HG03103 (cell line): ENCODE measurements around the gene MCMBP.
"Not testable (repeated sequence)": the region's sequence is repeated elsewhere in the genome, so short reads cannot be mapped to it uniquely, and the experiment has no call there.

ENCODE experiments used
- ATAC-seq: cut with Tn5 transposase; IDR thresholded peaks from one replicate; pipeline ENCODE4 v1.9.1; 2021; ENCODE audit warnings: low read depth; ENCODE audit not compliant: unreplicated experiment

MCMBP gene, protein sequence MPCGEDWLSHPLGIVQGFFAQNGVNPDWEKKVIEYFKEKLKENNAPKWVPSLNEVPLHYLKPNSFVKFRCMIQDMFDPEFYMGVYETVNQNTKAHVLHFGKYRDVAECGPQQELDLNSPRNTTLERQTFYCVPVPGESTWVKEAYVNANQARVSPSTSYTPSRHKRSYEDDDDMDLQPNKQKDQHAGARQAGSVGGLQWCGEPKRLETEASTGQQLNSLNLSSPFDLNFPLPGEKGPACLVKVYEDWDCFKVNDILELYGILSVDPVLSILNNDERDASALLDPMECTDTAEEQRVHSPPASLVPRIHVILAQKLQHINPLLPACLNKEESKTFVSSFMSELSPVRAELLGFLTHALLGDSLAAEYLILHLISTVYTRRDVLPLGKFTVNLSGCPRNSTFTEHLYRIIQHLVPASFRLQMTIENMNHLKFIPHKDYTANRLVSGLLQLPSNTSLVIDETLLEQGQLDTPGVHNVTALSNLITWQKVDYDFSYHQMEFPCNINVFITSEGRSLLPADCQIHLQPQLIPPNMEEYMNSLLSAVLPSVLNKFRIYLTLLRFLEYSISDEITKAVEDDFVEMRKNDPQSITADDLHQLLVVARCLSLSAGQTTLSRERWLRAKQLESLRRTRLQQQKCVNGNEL

DNA sequence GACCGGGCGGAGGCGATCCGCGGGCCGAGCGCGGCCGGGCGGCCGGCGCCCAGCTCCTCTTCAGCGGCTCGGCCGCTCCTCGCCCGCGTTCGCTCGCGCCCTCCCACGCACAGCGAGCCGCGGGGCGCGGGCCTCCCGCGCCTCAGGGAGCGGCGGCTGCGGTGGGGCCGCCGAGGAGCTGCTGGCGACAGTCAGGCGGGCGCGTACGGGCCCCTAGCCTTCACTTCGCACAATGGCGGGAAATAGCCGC, at the start of gene MCMBP:
MCMBP (minus strand) TSS at position 234 of the 250 bp plus-strand sequence. CDS start 259 bp downstream, outside the sequence.
- peak; percentile 15 for ATAC-seq

DNA sequence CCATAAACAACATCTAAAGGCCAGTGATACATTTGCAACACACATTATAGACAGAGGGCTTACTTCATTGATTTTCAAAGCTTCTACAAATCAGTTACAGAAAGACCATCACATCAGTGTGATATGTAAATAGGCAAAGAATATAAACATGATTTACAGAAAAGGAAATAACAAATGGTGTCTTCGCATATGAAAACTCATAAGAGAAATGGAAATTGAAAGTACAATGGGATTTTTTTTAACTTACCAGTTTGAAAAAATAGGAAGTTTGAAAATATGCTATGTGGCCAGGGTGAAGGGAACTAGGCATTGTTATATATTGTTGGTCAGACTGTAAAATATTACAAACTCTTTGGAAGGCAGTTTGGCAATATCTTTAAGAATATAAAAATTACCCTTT, 47.2 kb upstream of the MCMBP start:
- ATAC-seq: no peak

DNA sequence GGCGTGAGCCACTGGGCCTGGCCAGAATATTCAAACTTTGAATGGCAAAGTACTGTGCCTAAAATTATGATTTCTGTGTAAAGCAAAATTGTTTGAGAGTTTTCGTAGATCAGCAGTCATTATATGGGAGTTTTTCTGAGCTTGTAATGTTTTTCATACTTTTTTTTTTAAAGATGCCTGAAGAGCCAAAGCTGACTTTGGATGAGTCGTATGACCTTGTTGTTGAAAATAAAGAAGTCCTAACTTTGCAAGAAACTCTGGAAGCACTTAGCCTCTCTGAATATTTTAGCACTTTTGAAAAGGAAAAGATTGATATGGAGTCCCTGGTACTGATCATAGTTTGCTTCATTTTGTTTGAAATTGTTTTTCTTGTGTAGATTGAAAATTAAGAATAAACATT, 46.6 kb upstream of the MCMBP start:
- ATAC-seq: no peak

DNA sequence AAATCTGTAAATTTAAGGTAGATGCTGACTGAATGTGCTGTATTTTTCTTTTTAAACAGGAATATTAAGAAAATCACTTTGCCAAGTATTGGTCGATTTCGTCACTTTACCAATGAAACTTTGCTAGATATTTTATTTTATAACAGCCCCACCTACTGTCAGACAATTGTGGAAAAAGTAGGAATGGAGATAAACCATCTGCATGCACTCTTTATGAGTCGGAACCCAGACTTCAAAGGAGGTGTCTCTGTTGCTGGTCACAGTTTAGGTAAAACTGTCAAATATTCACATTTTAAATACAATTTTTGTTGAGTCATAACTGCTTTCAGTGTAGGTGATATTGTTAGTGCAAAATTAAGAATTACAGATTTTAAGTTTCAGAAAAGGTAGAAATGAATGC, 45.1 kb upstream of the MCMBP start:
- no peak for ATAC-seq

DNA sequence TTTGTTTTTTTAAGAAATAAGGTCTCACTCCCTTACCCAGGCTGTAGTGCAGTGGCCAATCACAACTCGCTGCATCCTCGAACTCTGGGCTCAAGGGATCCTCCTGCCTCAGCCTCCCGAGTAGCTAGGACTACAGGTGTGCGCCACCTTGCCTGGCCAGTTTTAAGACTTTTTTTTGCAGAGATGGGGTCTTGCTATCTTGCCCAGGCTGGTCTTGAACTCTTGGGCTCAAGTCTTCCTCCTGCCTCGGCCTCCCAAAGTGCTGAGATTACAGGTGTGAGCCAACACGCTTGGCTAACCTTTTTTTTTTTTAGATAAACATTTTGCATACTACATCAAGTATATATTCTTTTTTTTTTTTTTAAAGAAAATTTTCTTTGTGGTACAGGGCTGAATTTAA, 38.0 kb upstream of the MCMBP start:
- ATAC-seq: no peak

DNA sequence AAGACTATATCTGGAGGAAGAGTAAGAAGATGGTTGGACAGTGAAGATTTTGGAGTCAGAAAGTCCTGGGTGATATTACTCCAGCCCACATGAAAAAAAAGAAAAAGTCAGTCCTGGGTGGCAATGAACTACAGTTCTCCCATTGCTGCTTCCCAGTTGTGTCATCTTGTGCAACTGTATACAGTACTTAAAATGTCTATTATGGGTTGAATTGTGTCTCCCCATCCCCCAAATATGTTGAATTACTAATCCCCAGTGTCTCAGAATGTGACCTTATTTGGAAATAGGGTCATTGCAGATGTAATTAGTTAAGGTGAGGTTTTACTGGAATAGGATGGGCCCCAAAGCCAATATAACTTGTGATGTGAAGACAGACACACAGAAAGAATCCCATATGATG, 35.5 kb upstream of the MCMBP start:
- ATAC-seq: no peak

DNA sequence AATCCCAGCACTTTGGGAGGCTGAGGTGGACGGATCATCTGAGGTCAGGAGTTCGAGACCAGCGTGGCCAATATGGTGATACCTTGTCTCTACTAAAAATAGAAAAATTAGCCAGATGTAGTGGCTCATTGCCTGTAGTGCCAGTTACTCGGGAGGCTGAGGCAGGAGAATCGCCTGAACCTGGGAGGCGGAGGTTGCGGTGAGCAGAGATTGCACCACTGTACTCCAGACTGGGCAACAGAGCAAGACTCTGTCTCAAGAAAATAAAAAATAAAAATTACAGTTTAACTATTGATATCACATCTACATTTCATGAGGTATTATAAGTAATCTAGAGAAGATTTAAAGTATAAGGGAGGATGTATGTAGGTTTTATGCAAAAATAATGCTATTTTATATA, 35.1 kb upstream of the MCMBP start:
- ATAC-seq: not testable (repeated sequence)

DNA sequence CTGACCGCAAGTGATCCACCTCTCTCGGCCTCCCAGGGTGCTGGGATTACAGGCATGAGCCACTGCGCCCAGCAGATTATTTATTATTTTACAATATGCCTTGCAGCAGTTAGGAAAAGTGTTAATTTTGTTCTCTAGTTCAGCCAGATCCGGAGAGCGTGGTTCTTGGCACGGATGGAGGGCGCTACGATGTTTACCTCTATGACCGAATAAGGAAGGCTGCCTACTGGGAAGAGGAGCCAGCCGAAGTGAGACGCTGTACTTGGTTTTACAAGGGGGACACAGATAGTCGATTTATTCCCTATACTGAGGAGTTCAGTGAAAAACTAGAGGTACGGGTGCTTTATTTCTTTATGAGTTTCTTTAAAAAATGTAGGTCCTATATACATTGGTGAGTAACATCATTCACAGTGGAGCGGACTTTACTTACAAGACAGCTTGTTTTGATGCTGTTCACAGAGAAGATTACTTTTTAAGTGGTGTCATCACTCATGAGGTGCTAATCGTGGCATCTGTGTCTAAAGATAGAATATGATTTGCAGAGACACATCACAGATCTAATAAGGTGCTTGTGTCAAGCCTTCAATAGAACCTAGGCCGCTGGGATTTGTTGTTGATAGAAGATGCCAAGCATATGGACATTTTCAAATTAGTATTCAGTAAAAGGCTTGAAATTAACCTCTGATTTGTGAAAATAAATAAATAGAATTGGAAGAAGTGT, 31.5 kb upstream of the MCMBP start:
- no peak for ATAC-seq

DNA sequence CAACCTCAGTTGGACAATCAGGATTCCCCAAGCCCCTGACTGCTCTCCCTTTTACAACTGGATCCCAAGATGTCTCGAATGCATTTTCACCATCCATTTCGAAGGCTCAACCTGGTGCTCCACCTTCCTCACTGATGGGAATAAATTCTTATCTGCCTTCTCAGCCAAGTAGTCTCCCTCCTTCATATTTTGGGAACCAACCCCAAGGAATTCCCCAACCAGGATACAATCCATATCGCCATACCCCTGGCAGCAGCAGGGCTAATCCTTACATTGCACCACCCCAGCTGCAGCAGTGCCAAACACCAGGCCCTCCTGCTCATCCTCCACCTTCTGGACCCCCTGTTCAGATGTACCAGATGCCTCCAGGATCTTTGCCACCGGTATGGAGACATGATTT, 25.9 kb upstream of the MCMBP start:
- ATAC-seq: no peak

DNA sequence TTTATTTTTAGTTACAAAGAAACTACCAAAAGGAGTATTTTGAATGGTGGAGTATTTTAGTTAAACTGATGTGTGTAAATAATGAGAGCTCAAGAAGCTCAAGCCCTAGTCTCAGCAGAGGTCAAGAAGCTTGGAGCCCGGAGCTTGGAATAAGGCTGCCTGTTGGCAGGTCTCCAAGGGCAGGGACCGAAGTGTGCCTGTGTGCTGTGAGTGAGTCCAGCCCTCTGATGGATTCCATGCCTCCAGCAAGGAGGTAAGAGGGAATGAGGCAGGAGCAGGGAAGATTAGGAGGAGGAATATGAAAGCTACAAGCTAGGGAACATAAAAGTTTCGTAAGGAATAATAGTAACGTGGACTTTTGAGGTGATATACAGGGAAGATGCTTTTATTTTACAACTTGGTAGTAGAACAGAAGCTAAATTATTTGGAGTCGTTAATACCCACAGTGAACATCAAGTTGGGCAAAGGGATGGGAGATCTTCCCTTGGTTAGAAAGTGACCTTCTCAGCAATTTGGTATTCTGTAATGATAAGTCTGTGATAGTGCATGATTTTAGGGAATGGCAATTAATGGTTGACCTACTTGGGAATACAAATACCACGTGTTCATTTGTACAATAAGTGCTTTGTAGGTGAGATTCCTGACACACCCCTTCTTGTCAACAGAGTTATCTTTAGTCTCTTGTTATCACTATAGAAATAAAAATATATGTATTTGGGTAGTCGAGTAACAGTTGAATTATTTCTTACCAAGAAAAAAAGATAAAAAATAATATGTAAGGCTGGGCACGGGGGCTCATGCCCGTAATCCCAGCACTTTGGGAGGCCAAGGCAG, 24.5 kb upstream of the MCMBP start:
- ATAC-seq: no peak

DNA sequence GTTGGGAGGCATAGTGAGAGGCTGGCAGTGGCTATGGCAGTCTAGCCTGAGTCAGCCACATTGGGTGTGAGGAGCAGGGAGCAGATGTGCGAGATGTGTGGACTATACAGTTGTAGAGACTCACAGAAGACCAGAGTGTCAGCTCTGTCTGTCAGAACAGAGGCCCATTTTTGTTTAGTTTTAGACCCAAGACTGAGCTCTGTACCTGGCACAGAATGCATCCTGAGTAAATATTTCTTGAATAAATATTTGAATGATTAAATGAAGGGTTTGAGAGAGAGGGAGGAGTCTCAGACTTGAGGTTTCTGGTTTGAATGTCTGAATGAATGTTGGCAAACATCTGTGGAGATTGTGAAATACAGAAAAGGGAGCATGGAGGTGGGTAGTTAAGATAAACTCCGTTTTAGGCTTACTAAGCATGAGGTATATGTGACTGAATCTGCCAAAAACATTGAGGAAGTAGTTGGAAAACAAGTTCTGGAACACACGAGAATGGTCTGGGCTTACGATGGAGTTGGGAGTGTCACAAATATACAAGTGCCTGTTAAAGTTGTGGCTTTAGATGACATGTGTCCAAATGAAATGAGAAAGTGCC, 23.5 kb upstream of the MCMBP start:
- no peak for ATAC-seq

DNA sequence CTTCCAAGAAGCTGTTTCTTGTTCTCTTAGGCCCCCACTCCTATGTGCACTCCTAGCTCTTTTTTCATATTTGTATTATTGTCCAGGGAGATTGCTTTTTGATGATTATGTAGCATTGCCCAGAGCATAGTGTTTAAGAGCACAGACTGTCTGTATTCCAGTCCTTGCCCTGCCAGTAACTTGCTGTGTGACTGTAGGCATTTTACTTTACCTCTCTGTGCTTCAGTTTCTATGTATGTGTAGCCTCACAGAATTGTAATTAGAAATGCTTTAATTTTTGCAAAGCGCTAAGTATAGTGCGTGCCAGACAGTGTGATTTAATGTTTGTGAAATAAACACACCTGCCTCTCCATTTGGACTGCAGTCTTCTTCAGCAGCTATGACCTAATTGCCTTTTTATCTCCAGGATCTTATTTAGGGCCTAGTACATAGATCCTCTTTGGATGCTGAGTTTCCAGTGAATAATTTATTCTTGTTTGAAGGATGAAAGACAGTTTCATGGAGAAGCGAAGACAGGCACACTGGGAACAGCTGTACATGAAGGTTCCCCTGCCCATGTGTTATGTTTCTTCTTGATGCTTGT, 21.3 kb upstream of the MCMBP start:
- no peak for ATAC-seq

DNA sequence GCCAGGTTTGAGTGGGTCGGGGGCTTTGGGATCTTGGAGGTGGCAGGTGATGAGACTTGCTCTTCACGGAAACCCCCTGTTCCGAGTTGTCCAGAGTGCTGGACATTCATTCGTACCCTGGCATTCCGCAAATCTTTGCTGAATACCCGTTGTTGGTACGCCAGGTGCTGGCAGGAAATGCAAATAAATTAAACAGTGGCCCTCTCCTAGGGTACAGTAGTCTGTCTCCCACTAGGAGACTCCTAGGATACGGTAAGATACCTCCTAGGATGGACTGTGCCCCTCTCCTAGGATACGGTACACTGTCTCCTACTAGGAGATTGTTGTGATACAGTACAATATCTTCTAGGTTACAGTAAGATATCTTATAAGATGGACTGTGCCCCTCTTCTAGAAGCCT, 20.4 kb upstream of the MCMBP start:
- no peak for ATAC-seq

DNA sequence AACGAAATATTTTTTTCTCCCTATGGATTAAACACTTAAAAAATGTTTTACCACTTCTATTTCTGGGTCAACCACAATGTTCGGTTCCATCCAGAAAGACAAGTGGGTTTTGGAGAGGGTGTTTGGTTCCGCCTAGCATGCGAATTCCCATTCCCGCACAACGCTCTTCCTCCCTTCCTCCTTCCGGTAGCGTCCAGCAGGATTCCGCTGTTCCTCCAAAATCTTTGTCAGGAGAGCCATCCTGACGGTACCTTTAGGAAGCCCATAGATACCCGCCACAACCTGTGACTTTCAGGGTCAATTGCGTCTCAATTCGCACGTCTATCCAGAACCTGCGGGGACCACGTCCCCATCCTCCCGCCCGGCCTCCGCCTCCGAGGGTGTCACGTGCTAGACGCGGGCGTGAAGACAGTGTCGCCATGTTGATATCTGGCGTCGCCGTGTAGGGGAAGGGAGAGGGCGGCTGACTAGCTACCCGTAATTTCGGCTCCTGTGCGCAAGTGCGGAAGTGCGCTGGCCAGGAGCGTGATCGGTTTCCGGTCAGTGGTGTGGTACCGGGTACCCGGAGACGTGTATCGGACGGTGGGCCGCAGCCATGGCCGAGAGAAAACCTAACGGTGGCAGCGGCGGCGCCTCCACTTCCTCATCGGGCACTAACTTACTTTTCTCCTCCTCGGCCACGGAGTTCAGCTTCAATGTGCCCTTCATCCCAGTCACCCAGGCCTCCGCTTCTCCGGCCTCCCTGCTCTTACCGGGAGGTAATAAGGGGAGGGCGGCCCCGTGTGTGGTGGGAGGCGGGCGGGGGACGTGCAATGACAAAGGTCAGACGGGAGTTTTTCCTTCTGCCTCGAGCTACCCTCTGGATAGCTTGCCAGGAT, 19.8 kb upstream of the MCMBP start, which contains the start of gene SEC23IP:
SEC23IP (plus strand) TSS at position 543 of the 878 bp plus-strand sequence; CDS start at position 596, 53 bp downstream.
- peak; percentile 98 for ATAC-seq

DNA sequence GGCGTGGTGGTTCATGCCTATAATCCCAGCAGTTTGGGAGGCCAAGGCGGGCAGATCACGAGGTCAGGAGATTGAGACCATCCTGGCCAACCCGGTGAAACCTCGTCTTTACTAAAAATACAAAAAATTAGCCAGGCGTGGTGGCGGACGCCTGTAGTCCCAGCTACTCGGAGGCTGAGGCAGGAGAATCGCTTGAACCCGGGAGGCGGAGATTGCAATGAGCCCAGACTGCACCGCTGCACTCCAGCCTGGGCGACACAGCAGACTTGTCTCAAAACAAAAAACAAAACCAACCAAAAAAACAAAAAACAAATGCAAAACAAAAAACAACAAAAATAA, 19.2 kb upstream of the MCMBP start:
- ATAC-seq: not testable (repeated sequence)

DNA sequence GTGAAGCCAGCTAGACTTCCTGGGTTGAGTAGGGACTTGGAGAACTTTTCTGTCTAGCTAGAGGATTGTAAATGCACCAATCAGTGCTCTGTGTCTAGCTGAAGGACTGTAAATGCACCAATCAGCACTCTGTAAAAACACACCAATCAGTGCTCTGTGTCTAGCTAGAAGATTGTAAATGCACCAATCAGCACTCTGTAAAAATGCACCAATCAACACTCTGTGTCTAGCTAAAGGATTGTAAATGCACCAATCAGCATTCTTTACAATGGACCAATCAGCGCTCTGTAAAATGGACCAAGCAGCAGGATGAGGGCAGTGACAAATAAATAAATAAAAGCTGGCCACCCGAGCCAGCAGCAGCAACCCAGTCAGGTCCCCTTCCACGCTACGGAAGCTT, 17.7 kb upstream of the MCMBP start:
- ATAC-seq: not testable (repeated sequence)

DNA sequence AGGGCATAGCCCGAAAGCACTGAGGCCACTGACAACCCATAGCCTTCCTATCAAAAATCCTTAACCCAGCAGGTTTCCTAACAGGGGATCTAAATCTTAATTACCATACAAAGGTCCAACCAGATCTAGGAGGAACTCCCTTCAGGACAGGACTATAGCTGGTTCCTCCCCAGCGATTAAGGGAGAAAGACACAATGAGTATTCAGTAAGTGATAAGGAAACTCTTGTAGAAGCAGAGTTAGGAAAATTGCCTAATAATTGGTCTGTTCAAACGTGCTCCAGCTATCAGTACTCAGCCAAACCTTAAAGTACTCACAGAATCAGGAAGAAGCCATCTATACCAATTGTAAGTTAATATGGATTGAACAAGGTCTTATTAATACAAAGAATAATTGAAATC, 16.6 kb upstream of the MCMBP start:
- not testable (repeated sequence) for ATAC-seq

DNA sequence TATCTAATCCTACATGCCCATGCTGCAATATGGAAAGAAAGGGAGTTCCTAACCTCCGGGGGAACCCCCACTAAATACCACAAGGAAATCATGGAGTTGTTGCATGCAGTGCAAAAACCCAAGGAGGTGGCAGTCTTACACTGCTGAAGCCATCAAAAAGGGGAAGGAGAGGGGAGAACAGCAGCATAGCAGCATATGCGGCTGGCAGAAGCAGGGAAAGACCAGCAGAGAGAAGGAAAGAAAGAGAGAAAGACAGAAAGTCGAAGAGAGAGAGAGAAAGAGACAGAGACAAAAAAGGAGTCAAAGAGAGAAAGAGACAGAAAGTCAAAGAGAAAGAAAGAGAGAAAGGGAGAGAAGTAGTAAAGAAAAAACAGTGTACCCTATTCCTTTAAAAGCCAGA, 16.1 kb upstream of the MCMBP start:
- ATAC-seq: not testable (repeated sequence)

DNA sequence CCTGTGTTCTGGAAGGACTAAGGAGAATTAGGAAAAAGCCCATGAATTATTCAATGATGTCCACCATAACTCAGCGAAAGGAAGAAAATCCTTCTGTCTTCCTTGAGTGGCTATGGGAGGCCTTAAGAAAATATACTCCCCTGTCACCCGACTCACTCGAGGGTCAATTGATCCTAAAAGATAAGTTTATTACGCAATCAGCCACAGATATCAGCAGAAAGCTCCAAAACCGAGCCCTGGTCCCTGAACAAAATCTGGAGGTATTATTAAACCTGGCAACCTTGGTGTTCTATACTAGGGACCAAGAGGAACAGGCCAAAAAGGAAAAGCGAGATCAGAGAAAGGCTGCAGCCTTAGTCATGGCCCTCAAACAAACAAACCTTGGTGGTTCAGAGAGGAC, 13.4 kb upstream of the MCMBP start:
- ATAC-seq: not testable (repeated sequence)
